HG03095 (cell line): ENCODE data around the gene SLC51B.

Experiments used
- ATAC-seq: cut with Tn5 transposase; IDR thresholded peaks from one replicate; pipeline ENCODE4 v1.9.1; 2021; ENCODE audit warnings: moderate library complexity; ENCODE audit not compliant: unreplicated experiment

Gene SLC51B

DNA sequence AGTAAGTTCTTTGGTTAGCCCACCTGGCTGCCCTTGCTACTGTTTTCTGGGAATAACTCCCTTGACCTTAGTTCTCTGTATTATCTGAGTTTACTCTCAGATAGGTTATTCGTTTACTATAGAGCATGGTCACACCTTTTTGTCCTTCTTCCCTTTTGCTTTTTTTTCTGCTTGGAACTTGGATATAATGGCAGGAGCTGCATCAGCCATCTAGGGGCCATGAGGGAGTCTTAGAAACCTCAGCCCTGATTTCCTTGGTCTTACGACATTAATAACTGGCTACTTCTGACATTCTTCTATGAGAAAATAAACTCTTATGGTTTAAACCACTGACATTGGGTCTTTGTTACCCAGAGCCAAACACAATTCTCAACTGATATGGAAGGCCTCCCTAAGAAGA, 3.4 kb upstream of the SLC51B start:
- no peak for ATAC-seq

DNA sequence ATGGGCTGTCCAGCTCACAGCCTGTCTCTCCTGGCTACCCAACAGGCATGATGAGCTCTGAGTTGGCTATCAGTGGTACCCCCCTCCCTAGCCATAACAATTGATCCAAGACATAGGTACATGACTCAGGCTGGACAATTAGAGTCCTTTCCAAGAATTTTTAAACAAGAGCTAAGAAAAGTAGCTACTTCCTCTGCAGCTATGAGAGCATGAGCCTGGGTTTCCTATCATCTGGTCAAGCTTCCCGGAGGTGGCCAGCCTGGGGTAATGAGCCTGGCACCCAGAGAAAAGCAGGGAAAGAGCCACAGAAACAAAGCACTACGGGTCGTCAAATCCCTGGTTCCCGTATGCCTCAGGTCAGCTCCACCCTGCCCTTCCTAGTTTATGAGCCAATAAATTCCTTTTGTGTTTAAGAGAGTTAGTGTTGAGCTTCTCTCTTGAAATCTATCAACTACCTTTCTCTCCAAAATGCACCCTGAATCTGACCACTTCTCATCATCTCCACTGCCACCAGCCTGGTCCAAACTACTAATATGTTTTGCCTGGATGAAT, 2.3 kb upstream of the SLC51B start:
- ATAC-seq = no peak

DNA sequence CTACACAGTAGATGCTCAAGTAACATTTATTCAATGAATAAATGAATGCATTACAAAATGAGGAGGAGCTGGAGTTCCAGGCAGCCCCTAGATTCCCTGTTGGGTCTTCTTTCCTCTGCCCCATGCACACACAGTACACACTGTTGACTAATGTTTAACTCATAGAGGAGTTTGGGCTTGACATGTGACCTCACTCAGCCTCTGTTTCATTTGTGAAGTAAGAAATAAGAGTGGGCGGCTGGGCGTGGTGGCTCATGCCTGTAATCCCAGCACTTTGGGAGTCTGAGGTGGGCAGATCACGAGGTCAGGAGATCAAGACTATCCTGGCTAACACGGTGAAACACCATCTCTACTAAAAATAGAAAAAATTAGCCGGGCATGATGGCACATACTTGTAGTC, 969 bp upstream of the SLC51B start:
- ATAC-seq = peak; percentile 59

DNA sequence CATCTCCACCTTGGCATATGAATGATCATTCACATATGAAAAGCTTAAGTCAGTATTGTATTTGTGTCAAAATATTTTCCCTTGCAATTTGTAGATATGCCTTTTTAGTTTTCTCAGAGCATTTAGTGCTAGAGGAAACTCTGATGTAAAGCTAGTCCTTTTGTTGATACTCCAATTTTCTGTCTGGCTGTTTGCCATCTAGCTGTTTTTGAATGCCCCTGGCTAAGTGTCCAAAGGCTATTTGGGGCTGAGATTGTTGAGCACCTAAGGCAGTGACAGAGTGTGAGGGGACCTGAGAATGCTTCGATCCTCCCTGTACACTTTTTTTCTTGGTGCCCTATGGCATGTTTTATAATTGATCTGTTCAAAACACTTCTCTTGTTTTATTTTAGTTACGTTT, 3.1 kb downstream of the SLC51B start:
- ATAC-seq = no peak

DNA sequence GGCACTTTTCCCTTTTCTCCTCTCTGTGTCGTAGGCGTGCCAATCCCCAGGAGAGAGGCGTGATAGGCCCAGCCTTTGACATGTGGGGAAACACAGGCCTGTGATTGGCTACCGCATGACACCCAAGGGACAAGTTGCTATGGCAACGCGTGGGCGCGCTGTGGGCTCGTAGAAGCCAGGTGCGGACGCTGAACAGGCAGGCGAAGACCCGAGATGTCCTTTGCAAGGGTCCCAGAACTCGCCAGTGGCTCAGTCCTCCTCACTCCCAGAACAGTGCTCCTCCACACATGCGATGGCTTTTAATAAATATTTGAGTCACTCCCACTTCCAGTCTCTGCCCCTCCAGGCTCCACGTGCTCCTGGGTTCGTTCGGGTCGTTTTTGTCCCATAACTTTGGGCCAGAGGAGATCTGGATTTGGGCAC, 4.2 kb downstream of the SLC51B start:
- ATAC-seq = peak; percentile 80

DNA sequence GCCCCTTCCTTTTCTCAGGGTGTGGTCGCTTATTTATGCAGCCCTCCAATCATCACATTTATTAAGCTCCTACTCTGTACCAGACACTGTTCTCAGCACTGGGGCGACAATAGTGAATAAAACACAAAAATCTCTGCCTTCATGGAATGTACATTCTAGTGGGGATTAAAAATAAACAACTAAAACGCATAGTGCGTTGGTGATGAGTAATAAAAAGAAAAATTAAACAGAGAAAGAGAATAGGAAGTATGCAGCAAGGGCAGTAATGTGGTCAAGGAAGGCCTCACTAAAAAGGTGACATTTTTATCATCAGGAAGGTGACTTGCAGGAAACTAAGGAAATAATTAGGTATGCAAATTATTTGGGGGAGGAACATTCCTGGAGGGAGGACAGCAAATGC, 5.1 kb downstream of the SLC51B start:
- ATAC-seq = no peak

DNA sequence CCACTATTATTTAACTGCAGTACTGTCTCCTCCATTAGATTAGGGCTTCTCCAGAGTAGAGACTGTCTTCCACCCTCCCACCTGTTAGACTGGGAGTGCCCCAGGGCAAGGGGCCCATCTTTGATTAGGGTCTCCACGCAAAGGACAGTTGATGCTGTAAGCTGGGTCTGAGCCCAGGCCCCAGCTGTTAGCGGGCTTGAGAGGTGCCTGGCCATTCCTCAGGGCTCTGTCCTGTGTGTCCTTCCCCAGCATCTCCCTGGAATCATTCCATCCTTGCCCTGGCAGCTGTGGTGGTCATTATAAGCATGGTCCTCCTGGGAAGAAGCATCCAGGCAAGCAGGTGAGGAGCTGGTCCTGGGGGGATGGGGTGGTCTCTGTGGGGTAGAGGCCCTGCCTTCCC, 6.1 kb downstream of the SLC51B start:
- ATAC-seq = no peak

DNA sequence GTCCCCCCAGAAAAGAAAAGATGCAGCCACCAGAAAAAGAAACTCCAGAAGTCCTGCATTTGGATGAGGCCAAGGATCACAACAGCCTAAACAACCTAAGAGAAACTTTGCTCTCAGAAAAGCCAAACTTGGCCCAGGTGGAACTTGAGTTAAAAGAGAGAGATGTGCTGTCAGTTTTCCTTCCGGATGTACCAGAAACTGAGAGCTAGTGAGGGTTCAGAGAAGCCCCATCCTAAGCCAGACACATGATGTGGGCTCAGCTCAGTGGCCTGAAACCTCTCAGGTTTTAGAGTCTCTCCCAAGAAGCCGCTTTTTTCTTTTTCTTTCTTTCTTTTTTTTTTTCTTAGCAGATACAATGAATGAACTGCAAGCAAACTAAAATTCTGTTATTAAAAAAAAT, 7.8 kb downstream of the SLC51B start:
- ATAC-seq = no peak

DNA sequence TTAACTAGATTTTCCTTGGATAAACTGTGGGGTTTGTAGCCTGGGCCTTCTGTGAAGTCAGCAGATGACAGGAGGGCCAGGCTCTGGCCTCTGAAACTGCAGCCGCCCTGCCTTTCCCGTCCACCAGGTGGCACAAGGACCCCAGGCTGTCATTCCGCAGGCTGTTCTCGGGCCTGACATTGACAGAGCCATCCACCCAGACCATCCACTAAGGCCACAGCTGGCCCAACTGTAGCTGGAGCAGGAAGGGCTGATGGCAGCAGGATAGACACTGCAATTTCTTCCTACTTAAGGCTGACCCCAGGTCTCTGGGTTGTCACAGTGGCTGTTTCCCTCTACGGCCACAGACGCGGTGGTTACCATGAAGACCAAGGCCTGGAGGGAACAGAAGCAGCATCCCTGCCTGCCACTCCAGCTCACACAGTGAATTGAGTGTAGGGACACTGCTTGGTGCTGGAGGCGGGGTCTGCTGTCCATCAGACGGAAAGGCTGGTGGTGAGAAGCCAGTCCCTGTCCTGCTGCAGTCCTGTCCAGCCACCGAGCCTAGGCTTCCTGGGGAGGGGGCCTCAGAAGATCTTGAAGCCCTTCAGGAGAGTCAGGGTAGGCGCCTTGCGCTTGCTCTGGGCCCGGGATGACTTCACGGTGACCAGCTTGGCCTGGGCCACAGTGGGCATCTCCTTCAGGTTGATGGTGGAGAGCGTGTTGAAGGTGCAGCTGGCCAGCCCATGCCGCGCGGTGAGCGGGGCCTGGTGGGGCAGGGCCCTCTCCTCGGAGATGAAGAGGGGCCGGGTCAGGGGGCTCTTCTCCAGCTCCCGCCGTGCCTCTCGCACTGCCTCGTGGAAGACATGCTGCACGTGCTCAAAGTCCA, 9.4 kb downstream of the SLC51B start:
- no peak for ATAC-seq

DNA sequence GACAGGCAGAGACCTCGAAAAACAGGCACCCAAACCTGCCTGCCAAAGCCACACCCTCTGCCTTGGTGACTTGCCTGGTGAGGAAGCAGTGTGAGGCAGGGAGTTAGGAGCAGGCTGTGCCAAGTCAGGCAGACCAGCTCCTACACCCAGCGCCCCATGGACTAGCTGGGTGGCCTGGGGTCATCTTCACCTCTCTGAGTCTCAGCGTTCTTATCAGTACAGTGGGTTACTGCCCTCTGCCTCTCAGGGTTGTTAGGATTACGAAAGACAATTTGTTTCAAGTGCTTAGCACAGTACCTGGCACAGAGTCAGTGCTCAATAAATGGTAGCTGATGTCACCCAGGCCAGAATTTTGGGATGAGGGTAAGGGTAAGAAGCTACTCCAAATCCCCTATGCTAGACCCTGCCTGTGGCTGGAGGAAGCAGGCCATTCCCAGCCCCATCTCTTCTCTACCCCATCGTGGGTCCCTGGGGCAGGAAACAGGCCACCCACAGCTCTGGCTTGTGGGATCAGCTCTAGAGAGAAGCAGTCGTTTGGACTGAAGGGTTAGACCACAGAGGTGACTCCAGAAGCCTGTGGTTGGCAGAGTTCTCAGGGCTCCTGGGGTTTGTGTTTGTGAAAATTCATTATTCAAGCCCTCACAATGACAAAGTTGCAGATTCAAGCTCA, 10.1 kb downstream of the SLC51B start:
- ATAC-seq = no peak

DNA sequence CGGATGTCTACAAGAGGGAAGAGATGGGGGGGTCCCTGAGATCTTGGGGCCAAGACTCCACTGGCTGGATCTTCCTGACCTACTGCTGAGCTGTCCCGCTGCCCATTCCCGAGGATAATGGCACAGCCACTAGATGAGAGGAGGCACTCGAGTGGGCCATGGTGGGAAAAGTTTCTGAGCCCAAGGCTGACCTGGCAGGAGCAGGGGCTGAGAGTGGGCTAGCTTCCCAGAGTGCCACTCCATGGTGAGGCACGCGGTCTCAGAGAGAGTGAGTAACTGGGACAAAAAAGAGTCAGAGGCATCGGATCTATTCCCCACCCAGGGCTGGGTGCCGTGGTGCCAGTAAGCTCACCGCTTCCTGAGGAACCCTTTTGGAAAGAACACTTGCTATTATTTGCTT, 10.9 kb downstream of the SLC51B start:
- no peak for ATAC-seq

DNA sequence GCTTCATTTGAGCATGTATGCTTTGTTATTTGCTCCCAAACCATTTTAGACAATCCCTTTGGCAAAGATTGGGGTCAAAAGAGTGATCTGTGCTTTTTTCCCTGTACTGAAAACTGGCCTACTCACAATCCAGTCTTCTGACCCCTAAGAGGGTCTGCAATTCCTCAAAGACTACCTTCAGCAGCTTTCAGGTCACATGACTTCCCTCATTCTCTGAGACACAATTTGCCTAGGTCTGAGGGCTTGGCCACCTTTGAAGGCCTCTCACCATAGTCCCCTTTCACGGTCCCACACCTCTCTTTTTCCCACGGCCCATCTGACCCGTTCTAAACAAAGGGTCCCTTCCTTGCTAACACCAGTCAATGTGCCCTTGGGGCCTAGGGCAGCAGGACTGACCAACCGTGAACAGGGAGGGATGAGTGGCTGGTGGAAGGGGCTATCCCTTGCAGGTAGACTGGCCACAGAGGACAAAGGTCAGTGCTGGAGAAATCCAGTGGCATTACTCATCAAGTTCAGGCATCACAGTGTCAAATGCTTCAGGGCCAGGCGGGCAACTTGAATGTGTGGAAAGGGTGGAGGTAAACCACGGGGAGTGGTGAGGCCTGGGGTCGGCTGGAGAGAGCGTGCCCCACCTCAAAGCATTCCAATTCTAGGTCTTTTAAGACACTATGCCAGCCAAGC, 11.8 kb downstream of the SLC51B start:
- no peak for ATAC-seq

DNA sequence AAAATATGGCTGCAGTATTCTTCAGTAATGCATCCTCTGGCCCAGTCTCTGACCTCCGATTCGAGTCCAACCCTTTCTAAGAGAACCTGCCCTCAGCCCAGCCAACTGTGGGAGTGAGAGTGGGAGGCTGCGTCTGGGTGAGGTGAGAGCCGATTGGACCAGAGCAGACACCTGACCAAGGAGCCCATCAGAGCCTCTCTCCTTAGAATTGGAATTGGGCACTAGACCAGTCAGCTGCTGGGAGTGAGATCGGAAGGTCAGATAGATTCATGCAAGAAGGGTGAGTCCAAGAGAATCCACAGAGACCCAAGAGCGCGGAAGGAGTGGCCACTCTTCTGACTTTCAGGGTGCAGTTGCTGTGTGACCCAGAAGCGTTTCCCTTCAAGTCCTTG, 12.4 kb downstream of the SLC51B start:
- no peak for ATAC-seq

DNA sequence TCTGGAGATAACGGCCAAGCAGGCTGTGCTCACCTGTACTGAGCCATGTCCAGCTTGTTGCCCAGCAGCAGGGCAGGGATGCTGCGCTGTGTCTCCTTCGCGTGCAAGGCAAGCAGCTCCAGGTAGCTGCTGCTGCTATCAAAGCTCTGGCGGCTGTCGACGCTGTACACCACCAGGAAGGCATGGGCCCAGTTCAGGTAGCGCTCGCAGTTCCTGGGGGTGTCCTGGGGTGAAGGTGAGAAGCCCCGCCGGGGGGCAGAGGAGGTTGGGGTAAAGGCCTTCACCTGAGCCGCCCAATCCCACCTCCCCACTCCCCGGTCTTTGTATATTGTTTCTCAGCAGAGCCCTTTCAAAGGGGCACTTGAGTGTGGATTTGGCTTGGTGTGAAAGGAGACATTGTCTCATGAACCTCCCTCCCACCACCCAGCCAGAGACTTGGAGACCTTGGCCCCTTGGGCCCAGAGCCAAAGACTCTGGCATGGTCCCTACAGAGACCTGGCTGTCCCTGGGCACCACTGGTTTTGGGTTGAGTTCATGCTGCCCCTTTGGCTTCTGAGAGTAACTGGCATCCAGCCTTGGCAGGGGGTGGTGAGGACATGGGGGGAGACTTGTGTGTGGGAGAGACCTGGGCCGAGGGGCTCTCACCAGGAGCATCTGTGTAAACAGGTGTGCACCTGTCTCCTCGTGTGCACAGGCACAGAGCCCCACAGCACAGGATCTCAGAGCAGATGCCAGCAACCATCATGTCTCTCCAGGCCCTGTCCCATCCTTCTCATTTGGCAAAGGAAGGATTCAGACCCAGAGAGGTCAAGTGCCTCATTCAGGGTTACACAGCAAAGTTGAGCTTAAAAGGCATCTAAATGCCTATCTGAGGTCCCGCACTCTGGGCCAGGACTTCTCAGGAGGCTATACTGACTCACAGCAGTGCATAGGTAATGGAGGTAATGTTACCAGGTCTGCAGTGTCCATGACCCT, 13.5 kb downstream of the SLC51B start:
- no peak for ATAC-seq

DNA sequence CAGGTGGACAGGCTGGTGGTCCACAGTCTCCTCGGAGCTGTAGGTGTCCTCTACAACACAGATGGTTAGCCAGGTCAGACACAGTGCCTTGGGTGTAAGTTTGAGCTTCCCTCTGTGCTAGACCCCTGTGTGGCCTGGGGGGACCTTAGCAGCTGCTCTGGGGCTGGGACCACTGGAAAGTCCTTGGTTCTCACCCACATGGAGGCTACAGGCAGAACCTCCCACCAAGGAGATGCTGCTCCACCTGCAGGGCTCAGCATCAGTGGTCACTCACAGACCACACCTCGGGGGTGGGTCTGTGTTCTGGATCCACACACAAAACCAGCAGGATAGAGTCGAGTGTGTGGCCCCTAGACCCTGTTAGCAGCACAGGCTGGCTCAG, 14.2 kb downstream of the SLC51B start:
- no peak for ATAC-seq

DNA sequence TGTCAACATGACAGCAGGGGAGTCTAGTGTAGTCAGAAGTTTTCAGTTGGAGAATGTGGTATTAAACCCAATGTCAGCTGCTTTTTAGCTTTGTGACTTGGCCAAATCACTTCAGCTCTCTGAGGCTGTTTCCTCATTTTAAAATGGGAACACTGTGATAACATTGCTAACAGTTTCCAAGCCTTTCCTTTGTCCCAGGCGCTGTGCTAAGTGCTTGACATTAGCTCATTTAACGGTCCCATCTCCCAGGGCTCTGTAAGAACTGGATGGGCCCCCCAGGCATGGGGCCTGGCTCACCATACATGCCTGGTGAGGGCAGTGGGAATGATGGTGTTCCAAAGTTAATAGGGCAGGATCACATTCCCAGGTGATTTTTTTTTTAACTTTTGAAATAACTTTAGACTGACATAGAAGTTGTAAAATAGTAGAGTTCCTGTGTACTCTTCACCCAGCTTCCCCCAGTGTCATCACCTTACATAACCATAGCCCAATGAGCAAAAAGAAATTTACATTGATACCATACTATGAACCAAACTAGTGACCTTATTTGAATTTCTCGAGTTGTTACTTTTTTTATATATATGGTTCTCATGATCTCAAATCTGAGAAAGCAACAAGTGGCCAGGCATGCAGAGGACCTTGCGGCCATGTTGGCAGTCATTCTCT, 14.9 kb downstream of the SLC51B start:
- no peak for ATAC-seq

DNA sequence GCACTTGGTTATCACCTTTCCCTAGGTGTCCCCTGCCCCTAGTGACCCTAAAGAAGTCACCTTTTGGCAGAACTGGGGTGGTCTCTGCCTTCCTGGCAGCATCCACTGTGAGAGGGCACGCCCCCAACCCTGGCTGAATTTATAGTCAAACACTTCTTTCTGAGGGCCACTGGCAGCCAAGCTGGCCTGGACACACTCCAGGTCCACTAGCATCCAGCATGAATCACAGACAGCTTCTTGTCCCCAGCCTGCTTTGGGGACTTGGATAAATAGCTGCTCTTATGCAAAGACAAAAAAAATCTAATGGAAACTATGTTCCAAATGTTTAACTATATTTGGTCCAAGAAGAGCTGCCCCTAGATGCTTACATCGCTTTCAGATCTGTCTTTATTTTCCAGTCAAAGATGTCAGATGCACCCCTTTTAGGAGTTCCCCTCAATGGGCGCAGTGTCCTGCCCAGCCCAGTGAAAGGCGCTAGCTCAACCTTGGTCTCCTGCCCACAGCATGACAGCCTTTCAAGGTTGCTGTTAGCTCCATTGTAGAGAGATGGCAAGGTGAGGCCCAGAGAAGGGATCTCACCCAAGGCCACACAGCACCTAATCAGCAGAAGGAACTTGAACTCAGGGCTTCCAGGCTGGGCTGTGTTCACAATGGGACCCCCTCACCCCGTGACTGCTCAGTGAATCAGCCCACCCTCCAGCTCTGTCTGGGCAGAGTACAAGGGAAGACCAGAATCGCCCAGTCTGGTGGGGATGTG, 15.6 kb downstream of the SLC51B start:
- no peak for ATAC-seq

DNA sequence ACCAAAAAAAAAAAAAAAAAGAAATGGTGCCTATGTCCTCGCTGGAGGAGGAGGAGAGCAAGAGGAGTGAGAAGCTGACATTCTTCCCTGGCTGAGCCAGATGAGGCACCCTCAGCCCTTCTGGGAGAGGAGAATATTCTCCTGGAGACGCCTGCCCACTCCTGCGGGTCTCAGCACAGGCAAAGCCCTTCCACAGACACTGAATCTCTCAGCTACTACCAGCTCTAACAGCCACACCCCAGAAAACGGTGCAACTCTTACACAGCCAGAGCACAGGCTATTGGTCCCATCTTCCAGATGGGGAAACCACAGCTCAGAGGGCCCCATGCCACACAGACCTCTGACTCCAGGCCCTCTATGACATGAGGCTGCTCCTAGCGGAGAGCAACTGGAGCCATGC, 16.9 kb downstream of the SLC51B start:
- ATAC-seq = no peak

DNA sequence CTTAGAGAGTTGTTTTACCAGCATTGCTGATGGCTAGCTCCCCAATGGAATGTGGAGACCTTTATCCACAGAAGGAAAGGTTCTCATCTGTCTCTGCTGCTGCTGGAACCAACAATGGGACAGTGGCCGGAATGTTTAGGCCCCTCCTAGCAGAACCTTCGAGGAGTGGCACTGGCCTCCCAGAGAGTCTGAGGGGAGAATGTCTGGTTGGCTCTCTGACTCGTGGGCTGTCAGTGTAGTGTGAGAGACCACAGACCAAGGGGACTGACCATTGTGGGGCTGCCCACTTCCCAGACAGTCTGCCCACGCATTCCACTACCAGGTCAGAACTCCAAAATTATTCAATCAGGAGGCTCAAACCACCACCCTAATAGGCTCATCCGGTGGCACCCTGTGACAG, 17.5 kb downstream of the SLC51B start:
- no peak for ATAC-seq
